ENCODE data around the gene SMIM38.

DNA sequence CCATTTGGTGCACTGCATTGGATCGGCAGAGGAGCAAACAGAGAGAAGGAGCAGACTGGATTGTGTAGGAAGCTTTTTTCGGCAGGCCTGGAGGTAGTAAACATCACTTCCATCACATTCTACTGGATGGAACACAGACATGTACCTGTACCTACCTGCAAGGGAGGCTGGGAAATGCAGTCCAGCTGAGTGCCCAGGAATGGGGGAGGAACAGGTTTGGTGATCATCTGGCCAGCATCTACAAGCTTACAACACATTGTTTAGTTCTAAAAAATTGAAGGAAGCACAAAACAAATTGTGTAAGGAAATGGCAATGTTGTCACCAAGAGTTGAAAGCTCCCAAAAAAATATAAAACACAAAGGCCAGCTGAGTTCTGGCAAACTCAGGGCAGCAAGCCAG, 19.1 kb downstream of the SMIM38 start:
- TF ChIP-seq CTCF (IDR thresholded peaks at IDR 0.05): no peak
- TF ChIP-seq EZH2 (IDR thresholded peaks at IDR 0.05; ENCODE audit: borderline replicate concordance, insufficient read depth, low read depth, low read length, poor library complexity, severe bottlenecking): no peak

Measured in B cell (primary cell).